Middle frontal gyrus (tissue), 1 donor: ENCODE measurements around the gene POLL.

Source experiments
- DNase-seq: peaks from one replicate; pipeline ENCODE4 v3.0.0-alpha.2; 2015; ENCODE audit warnings: low spot score; ENCODE audit errors: extremely low spot score

Gene POLL

DNA sequence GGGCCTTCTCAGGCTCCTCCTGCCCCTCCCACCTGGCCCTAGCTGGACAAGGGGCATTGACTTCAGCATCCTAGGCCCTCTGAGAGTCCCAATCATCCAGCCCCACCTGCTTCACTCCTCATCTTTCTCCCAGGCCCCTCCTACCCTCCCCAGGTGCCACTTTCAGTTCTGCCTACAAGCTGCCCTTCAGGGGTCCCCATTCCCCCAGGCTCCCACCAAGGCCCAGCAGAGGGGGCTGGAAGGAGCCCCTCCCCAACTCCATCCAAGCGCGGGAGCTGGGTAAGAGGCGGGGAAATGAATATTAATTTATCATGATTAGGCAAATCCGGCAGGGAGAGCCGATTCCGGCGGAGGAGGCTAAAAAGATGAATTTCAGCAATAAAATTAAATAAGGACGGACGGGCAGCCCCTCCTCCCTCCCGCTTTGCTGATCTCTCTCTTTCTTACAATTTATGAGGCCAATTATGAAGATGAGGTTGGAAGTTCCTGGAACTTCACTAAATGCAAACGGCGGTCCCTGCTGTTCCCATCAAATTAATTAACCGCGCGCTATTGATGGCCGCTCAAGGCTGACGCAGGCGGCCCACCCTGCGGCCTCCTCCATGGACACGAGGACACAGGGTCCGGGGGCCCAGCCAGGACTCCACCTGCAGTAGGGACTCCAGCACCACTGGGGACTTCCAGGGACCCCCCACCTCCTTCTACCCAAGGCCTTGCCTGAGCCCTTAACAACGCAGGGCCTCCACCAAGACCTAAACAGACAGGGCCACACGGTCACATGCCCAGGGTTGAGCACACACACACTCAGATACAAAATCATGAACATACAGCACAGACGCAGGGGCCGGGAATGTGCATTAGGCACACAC is 13.9 kb downstream of the POLL start:
- no peak for DNase-seq

DNA sequence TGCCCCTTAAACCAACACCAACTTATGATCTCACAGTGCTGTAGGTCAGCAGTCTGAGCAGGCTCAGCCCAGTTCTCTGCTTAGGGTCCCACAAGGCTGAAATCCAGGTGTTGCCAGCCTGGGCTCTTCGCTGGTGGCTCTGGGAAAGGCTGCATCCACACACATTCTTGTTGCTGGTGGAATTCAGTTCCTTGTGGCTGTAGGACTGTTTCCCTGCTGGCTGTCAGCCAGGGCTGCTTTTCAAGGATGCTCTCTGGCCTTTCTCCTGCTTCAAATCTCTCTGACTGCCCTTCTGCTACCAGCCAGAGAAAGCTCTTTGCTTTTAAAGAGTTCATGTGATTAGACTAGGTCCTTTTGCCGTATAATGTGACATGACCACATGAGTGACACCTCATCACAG is 15.3 kb downstream of the POLL start:
- no peak for DNase-seq

DNA sequence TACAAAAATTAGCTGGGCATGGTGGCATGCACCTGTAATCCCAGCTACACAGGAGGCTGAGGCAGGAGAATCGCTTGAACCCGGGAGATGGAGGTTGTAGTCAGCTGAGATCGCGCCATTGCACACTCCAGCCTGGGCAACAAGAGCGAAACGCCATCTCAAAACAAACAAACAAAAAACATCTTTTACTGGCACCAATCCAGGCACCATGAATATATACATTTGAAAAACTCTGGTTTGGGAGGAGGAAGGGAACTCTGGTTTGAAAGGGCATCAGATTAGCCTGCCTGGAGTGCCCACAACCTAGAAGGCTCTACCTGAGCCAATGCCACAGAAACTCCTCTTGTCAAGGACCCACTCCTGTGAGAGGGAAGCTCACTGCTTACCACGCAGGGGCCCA is 15.9 kb downstream of the POLL start:
- DNase-seq = no peak

DNA sequence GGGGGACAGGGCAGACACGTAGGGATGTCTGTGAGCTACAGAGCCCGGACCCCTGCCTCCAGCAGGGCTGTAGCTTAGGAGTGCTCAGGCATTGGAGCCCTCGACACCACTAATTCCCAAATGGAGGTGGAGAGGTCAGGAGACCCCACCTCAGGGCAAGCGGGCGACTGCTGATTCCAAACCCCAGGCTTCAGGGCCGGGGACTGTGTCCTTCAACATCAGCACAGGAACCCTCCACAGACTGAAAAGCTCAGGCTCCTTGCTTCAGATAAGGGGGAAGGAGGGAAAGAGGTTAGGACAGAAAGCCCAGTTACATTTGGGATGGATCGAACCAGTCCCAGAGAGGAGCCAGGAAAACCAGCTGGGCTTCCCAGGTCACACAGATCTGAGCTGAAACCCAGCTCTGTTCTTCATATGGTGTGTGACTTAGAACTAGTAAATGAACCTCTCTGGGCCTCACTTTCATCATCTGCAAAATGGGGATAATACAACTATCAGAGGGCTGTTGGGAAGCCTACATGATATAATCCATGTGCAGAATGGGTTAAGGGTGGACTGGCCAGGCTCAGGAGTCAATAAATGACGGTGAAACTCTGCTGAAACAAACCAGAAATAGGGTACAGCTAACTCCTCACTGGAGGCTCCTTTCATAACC is 16.7 kb downstream of the POLL start:
- DNase-seq = no peak

DNA sequence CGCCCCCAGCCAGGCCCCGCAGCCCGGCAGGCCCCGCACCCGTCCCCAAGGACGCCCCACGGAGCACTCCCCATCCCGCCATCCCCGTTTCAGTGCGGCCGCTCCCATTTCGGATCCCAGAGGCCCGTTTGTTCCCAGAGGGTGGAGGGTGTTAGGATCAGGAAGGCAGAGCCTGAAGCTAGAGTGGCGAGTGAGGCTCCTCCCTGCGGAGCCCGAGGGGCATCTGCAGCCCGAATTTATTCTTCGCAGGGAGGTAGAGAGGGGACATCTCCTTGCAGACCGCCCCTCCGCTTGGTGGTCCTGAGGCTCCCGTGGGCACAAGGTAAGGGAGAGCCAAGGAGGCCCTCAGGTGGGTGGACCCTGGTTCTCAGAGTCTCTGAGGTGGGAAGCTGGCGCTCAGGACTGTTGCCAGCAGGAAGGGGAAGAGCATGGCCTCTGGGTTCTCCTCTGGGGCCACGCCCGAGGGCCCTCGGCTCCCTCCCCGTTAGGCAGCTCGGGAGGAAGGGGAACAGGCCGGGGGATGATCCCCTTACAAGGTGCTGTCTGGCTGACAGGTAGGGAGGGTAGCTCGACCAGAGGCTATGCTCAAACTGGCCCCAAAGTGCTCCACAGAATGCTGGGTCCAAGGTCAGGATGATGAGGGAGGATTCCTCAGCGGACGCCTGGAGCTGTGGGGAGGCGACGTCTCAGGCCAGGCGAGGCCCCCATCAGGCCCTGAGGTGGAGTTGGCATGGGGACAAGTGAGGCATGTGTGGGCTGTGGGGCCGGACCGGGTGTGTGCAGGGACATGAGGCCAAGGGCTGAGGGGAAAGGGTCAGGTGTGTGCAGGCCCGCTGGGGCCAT is 17.4 kb downstream of the POLL start:
- DNase-seq = no peak

DNA sequence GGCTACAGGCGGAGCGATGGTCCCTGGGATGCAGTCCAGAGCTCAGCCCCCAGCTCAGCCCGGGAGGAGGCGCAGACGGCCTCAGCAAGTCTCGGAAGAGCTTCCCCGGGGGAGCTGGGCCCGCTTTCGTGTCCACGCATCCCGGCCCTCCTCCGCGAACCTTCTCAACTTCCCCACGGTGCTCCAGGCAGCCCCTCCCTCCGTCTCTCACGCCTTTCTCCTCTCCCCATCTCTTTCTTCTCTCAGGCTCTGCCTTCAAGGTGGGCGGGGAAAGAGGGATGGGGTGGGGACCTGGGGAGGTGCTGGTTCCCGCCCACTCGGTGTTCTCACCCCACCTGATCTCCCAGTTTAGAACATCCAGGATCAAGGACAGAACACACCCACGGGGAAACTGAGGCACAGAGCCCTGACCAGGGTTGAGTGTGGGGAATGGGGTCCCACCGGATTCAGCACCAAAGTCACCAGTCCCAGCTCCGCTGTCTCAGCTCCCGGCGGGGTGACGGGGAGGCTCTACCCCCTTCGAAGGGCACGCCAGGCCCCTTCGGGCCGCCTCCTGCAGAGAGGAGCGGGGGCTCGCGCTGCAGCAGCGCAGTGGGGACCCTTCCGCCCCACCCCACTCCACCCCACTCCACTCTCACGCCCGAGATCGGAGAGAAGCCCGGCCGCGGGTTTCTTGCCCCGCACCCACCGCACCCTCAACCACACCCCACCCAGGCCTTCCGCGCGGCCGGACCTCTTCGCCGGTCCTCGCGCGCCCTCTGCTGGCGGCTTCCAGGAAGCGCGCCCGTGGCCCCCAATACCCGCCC is 18.2 kb downstream of the POLL start:
- peak; percentile 75 for DNase-seq

DNA sequence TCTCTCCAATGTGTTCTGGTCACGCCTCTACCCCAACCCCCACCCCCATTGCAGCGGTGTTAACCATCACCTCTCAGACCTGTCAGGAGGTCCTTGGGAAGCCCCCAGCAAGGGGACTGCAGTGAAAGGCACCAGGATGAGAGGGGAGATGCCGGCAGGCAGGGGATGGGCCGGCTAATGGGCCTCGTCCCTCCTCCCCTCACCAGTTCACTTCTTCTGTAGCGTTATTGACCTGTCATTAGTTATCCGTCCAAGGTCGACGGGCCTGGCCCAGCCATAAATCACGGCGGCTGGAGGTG is 18.8 kb downstream of the POLL start:
- DNase-seq = no peak

DNA sequence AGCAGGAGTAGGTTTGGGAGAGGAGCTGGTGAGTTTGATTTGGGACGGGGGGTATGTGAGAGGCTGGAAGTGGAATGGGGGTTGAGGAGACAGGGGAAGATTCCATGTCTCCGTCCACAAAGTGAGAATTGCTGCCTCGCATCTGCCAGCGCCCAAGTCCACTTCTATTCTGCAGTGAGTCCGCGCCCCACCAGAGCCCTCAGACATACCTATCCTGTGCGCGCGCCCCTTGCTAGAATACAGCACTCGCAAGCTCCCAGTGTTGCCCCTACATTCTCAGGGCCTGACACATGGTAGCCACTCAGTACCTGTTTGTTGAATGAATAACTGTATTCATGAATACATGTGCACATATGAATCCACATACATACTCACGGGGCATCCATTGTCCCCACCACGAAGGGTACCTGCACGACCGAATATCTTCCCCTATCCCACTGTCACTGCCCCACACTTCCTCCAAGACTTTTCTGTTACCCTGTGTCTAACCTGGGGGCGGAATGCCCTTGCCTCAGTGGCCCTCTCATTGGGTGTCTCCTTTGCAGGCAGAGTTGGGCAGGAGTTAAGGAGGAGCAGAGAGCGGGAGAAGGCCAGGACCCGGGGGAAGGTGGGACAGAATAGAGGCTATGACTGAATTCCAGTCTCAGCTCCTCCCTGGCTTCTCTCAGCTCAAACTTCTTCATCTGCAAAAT is 19.9 kb downstream of the POLL start:
- no peak for DNase-seq

DNA sequence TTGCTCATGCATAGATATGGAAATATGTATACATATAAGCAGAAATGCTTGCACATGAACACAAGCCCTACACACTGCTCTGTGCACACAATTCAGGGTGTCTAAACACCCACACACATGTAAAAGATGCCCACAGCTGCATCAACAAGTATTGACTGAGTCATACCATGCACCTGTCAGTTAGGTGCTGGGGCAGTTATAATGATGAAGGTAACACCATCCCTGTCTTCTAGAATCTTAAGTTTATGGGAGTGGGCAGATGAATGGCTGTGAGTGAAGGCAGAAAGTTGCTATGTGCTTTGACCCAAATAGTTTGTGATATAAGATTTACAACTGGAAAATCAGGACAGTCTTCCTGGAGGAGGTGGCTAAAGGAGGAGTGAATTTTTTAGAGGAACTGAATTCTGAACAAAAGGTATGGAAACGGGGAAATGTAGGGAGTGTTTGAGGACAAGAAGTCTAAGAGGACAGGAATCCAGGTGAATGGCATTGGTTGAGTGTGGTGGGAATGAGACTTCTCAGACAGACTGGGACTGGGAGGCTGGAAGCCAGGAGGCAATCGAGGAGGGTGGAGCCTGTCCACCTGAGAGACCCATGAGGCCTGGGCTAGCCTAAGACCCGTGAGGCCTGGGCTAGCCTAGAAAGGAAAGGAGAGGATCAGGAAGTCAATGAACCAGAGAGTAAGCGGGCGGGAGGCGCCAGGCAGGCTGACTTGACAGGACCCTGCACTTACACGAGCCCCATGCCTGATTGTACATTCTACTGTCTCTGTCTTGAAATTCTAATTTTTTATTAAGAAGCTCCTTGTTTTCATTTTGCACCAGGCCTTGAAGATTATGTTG is 20.7 kb downstream of the POLL start:
- DNase-seq = no peak

DNA sequence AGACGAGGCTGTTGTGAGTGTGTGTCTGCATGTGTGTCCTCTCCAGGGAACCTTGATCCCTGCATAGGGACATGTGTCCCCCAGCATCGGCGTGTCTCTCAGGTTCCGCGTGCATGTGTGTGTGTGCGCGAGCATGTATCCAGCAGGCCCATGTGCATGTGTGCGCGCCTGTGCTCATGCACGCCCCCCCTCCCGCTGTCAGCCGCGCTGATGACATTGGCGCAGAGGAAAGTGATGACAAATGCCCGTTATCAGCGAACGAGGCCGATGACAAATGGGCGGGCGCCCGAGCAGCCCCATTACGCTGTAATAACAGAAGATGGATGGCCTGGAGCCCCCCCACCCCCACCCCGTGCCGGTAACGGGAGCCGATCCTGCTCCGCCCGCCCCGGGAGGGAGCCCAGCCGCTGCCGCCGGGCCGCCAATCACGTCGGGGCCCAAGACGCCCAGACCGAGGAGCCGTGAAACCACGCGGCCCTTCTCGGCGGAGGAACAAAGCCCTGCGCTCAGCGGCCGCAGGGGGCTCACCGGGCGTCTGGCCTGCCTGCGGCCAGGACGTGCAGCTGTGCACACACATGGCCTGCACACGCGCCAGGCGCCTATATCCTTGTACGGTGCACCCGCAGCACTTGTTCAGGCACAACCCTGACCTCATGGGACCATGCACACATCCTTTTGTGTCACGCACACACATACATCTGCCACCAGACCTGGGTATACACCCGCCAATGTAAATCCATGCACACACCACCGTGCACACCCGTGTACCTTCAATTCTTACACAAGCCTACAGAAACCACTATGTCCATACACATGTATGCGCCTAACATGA is 21.5 kb downstream of the POLL start:
- DNase-seq = no peak

DNA sequence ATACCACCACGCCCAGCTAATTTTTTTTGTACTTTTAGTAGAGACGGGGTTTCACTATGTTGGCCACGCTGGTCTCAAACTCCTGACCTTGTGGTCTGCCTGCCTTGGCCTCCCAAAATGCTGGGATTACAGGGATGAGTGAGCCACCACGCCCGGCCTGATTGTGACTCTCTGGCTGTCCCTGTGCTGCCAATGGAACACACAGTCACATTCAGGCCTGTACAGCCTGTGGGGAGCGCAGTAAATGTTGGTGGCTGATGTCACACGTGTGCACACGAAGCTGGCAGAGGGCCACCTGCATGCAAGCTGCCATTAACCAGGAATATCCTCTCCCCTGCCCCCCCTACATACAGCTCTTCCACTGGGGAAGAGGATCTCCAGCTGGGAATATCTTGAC is 22.1 kb downstream of the POLL start:
- DNase-seq = no peak

DNA sequence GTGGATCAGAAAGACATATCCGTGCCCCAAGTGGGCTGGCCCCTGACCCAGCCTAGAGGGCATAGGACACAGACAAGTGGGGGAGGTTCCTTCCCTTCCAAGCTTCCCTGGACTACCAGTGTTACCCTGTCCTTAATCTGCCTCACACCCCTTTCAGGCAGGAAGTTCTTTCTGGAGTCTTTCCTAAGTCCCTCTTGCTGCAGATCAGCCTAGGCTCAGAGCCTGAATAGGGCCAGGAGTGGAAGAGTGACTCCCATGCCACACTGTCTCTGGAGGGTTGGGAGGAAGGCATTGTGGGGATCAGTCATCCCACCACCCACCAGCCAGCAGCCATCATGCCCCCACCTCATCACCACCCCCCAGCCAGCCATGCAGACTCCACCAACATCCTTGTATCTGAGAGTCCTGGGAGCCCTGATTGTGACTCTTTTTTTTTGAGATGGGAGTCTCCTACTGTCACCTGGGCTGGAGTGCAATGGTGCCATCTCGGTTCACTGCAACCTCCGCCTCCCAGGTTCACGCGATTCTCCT is 22.6 kb downstream of the POLL start:
- DNase-seq = no peak

DNA sequence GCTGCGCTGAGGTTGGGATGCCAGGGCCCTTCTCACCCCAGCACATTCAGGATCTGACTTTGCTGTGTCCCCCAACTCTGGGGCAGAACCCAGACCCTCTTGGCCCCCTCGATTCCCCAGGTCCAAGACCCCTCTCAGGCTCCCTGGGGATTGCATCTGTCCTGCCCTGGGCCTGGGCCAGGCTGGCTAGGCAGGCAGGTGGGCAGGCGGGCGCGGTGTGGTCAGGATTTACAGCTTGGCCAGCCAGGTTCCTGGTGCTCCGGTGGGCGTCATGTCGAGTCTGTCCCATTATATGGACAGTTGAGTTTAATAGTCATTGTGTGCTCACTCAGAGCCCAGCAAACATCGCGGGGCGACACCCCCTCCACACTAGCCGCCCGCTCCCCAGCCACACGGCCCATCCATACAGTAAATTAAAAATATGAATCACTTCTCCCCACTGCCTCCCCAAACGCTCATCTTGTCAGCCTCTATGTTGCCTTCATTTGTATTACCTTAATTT is 23.5 kb downstream of the POLL start:
- DNase-seq = no peak

DNA sequence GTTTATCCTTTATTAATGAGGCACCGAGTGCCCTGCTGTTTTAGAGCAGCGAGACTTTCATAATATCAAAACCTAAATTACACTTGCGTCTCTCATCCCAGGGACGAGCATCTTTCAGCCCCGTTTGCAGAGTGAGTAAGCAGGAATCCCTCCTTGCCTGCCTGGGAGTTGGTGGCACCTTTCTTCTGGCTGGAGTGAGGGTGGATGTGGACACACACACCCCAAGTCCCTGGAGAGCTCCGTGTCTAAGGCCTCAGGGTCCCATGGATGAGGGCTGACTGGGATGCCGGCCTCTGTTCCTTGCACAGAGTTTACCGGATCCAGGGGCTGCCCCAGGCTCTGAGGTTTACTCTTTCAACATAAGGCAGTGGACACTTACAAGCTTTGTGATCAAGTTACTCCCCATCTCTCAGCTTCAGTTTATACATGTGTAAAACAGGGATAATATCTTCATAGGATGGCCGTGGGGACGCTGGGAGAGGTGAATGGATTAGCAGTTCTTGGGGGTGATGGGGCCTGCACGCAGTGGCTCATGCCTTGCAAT is 24.5 kb downstream of the POLL start:
- DNase-seq = no peak

DNA sequence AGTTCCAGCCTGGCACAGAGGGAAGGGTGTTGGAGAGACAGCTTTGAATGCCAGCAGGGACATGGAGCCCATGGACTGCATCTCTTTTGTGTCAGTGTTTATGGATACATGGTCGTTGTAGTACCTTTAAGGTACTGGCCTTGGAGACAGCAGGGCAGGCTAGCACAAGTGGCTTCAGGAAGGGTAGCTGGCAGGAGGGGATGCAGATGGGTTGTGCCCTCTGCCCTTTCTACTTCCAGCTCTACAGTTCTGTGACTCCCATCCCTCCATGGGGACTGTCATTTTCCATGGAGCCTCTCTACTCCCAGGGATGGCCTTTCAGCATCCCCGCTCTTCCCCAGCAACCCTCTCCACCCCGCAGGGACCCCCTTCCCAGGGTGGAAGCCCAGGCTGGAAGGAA is 25.1 kb downstream of the POLL start:
- no peak for DNase-seq

DNA sequence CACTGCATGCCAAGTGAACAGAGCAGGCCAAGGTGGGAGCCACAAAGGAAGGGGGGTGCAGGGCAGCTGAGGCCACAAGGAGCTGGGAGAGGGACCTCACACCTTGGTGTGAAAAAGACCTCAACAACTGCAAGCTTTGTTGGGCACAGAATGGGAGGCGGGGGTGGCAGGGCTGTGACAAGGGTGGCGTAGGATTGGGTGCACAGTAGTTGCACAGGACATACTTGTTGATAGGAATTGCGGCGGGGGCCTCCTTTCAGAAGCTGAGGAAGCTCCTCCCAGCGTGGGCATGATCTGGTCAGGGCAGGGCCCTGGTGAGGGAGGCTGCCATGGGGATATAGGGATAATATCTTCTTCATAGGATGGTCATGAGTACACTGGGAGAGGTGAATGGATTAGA is 25.8 kb downstream of the POLL start:
- DNase-seq = no peak

DNA sequence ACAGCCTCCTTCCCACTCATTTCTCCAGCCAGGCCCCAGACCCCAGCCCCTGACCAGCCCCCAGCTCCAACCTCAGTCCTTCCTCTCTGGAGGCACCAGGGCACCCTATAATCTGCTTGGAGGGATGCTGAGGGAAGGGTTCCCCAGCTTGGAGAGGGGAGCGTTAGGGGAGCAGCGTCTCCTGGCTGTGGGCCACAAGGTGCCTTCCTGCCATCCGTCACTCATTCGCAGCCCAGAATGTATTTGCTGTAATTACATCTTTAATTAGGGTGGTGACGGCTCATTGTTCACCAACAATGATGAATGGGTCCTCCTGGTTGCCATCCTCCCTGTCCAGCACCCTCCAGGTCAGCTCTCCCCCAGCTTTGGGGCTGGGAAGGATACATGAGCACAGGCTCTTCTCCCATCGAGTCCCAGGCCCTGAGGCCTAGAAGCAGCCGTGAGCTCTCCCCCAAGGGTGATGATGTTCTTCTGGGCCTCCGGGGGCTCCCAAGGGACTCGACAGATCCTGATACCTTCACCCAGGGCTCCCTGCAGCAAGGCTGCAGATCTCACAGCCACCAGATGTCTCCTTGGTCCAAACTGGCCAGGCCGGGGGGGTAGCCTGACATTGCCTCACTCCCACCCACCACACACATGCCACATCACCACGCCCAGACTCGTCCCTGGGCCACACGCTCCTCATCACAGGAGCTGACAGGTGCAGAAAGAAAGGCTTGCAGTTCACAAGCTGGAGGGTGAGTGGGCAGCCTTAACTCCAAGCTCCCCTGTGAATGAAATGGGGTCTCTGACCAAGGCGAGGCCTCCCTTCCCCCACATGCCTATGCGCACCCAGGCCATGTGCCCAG is 26.8 kb downstream of the POLL start:
- no peak for DNase-seq
